Germinal center (tissue), 1 donor: ENCODE data around the gene SLC38A8.

Source experiments
- DNase-seq: peaks from one replicate; pipeline ENCODE4 v3.0.0; 2012; ENCODE audit warnings: mixed read lengths, low spot score

Gene SLC38A8

GRCh38 chr16:83996481-83997252, 45.9 kb downstream of the SLC38A8 start:
- no peak for DNase-seq

- DNase-seq = no peak
These were observed 46.8 kb downstream of the SLC38A8 start for GRCh38 chr16:83995754-83996153.

- DNase-seq = no peak
These were observed 47.9 kb downstream of the SLC38A8 start for GRCh38 chr16:83994703-83995102.

- no peak for DNase-seq
These were observed 48.5 kb downstream of the SLC38A8 start for GRCh38 chr16:83994087-83994486.

- no peak for DNase-seq
These were observed 50.0 kb downstream of the SLC38A8 start for GRCh38 chr16:83992624-83993023.

GRCh38 chr16:83990492-83990891, 52.1 kb downstream of the SLC38A8 start:
- DNase-seq = no peak

- no peak for DNase-seq
These were observed 53.3 kb downstream of the SLC38A8 start for GRCh38 chr16:83989300-83989699.

GRCh38 chr16:83983491-83983890, 59.1 kb downstream of the SLC38A8 start:
- no peak for DNase-seq

GRCh38 chr16:83981799-83982198, 60.8 kb downstream of the SLC38A8 start:
- DNase-seq = no peak

- DNase-seq = no peak
These were observed 61.8 kb downstream of the SLC38A8 start for GRCh38 chr16:83980794-83981193.

GRCh38 chr16:83979441-83979840, 63.2 kb downstream of the SLC38A8 start:
- DNase-seq = no peak

GRCh38 chr16:83978401-83978904, 64.1 kb downstream of the SLC38A8 start:
- DNase-seq = no peak

GRCh38 chr16:83977056-83977815, 65.4 kb downstream of the SLC38A8 start:
- DNase-seq = no peak

- DNase-seq = no peak
These were observed 66.9 kb downstream of the SLC38A8 start for GRCh38 chr16:83975590-83976260.

- DNase-seq = no peak
These were observed 68.1 kb downstream of the SLC38A8 start for GRCh38 chr16:83974475-83974874.

- DNase-seq = no peak
These were observed 68.8 kb downstream of the SLC38A8 start for GRCh38 chr16:83973581-83974385.

GRCh38 chr16:83973077-83973476, 69.5 kb downstream of the SLC38A8 start:
- DNase-seq = no peak

GRCh38 chr16:83972256-83973008, 70.2 kb downstream of the SLC38A8 start:
- no peak for DNase-seq

GRCh38 chr16:83971165-83972130, 71.1 kb downstream of the SLC38A8 start:
- DNase-seq = no peak

GRCh38 chr16:83970430-83970815, 72.2 kb downstream of the SLC38A8 start:
- no peak for DNase-seq
